Pancreas (tissue), 10 donors: ENCODE data around the gene KRT16. TPM values are rescaled to one million over a fixed set of nuclear protein-coding genes. Genes with fewer than 3 reads are reported as not detected.
A peak's percentile ranks its signal among the peaks of the same experiment; 100 is the strongest.

Source experiments
- ATAC-seq, 4 donors: fragments of 200-7000 bp; cut with Tn5 transposase; one replicate each; pipeline versions ENCODE4 v1.8.0 to v1.9.1; 2020; ENCODE audit warnings: mild to moderate bottlenecking in 4 of 4, moderate library complexity in 4 of 4
- DNase-seq, 6 donors: peaks; one replicate each; pipeline ENCODE4 v3.0.0-alpha.2; 2020
- FAIRE-seq: peaks from 2 replicates; lab custom pipeline; 2012; peaks lifted over from hg19 to GRCh38; lab: Jason Lieb, UNC
- H3K27ac ChIP-seq, 4 donors: fragments of 200-600 bp; sonication (generic); 1 replicate in 3 of 4; 2 replicates in 1 of 4; pipeline versions ENCODE4 v1.5.0 to v1.8.0; 2020
- H3K27me3 ChIP-seq, 4 donors: fragments of 200-600 bp; one replicate each; pipeline ENCODE4 v1.8.0; 2021
- H3K36me3 ChIP-seq, 3 donors: fragments of 200-600 bp; sonication (generic) in 1 of 3; one replicate each; pipeline versions ENCODE4 v1.5.0 to v1.8.0; 2020 to 2021
- H3K4me1 ChIP-seq, 3 donors: fragments of 200-600 bp; one replicate each; pipeline ENCODE4 v1.8.0; 2021
- H3K4me3 ChIP-seq, 4 donors: fragments of 200-600 bp; sonication (generic) in 2 of 4; one replicate each; pipeline versions ENCODE4 v1.5.0 to v1.8.0; 2020 to 2021
- H3K9me3 ChIP-seq, 4 donors: fragments of 200-600 bp; one replicate each; pipeline ENCODE4 v1.8.0; 2021
- CTCF ChIP-seq, 4 donors: fragments of 200-600 bp; sonication (generic) in 3 of 4; IDR thresholded peaks; one replicate each; pipeline versions ENCODE4 v1.5.0 to v1.8.0; 2021; ENCODE audit warnings: antibody characterized with exemption in 4 of 4
- WGBS, 2 donors: extraction: QIAGEN DNeasy Blood & Tissue Kit; methylation state at CpG; one replicate each; pipeline ENCODE4 v1.1.7; 2013; 5-methylcytosine and 5-hydroxymethylcytosine counted together
- intact Hi-C, 3 donors: fragments of 100-400 bp; cut with DNase I; formaldehyde crosslinking; loops; one replicate each; pipeline versions ENCODE4 v1.11.1 to v1.14.2; 2022
- polyA plus RNA-seq, 2 donors: library from polyadenylated mRNA; stranded (reverse); fragments of 200-250 nt; gene quantifications; one replicate each; pipeline ENCODE4 v1.2.3, GENCODE V29; 2013
- total RNA-seq, 6 donors: library from RNA; stranded (reverse); fragmentation: NEBNext Ultra II Directional in 4 of 6; extraction: Animal tissue kit (Norgen Biotek cat#: 25700) in 4 of 6; gene quantifications; one replicate each; pipeline versions ENCODE4 v1.2.1 to v1.2.4, GENCODE V29; 2021 to 2023
- donor health status: healthy with polysubstance abuse.
- donor health status: DM: no; HTN: no; CAD: no; lungs with moderate emphysema.
- donor health status: DM: no; HTN: no; CAD: no.
- donor health status: control.
- donor health status: control.
- donor health status: Bipolar disorder and iron deficiency.
- donor health status: DM: yes; HTN: yes; CAD: no.
- donor health status: DM: no; HTN: no; CAD: no.
- donor health status: DM: no; HTN: no; CAD: no.
- donor health status: DM: yes; HTN: yes; CAD: no.

Gene KRT16
- total and polyA plus RNA-seq, 8 donors: 0.05 to 0.61 (median 0.24) TPM; not detected in 4

- H3K36me3 ChIP-seq: no peaks in the 10 kb centered on the region
- DNase-seq (no peak), ATAC-seq (peak in 2 of 4 donors; percentile 14 to 16), FAIRE-seq (no peak)
- 55 to 60% methylated on average over 7 of the region's 7 CpGs for WGBS, 2 donors
- TF ChIP-seq CTCF (IDR thresholded peaks at IDR 0.05): no peak
- H3K4me3 ChIP-seq: no peak overlapping the region
- H3K27ac ChIP-seq: no peak overlapping the region
- intact Hi-C loops: no loop called here
- H3K9me3 ChIP-seq: no peaks in the 10 kb centered on the region
- H3K27me3 ChIP-seq: no peaks in the 10 kb centered on the region
- H3K4me1 ChIP-seq: peaks cover 4 to 6% (median 5%) of the 10 kb centered on the region in 3 donors
Measured at GRCh38 chr17:41634639-41635038, 22.1 kb upstream of the KRT16 start.

- FAIRE-seq (no peak), DNase-seq (no peak), ATAC-seq (no peak)
- Histone ChIP-seq H3K27me3 (no peaks in the 10 kb centered on the region), H3K36me3 (no peaks in the 10 kb centered on the region), H3K27ac (no peak overlapping the region), H3K9me3 (no peaks in the 10 kb centered on the region), H3K4me3 (no peak overlapping the region), H3K4me1 (peaks cover 4 to 6% (median 5%) of the 10 kb centered on the region in 3 donors)
- WGBS, 2 donors: 89 to 92% methylated on average over 14 of the region's 14 CpGs
- TF ChIP-seq CTCF (IDR thresholded peaks at IDR 0.05): no peak
- intact Hi-C loops: no loop called here
Measured at GRCh38 chr17:41633556-41634199, 21.1 kb upstream of the KRT16 start.

GRCh38 chr17:41632482-41633105, 20.0 kb upstream of the KRT16 start:
- DNase-seq (peak in 1 of 6 donors; percentile 0), ATAC-seq (no peak), FAIRE-seq (no peak)
- intact Hi-C loops: no loop called here
- no peak overlapping the region for H3K4me3 ChIP-seq
- no peaks in the 10 kb centered on the region for H3K9me3 ChIP-seq
- no peaks in the 10 kb centered on the region for H3K27me3 ChIP-seq
- no peak for TF ChIP-seq CTCF (IDR thresholded peaks at IDR 0.05)
- 53 to 61% methylated on average over 5 of the region's 5 CpGs for WGBS, 2 donors
- no peaks in the 10 kb centered on the region for H3K36me3 ChIP-seq
- H3K27ac ChIP-seq: no peak overlapping the region
- peaks cover 4 to 6% (median 5%) of the 10 kb centered on the region in 3 donors for H3K4me1 ChIP-seq

GRCh38 chr17:41631898-41632285, 19.3 kb upstream of the KRT16 start:
- peaks cover 4 to 6% (median 5%) of the 10 kb centered on the region in 3 donors for H3K4me1 ChIP-seq
- no peak overlapping the region for H3K27ac ChIP-seq
- no peaks in the 10 kb centered on the region for H3K9me3 ChIP-seq
- WGBS, 2 donors: 75 to 86% methylated on average over 15 of the region's 15 CpGs
- H3K27me3 ChIP-seq: no peaks in the 10 kb centered on the region
- FAIRE-seq (no peak), ATAC-seq (no peak), DNase-seq (peak in 1 of 6 donors; percentile 51)
- H3K4me3 ChIP-seq: no peak overlapping the region
- TF ChIP-seq CTCF (IDR thresholded peaks at IDR 0.05): no peak
- intact Hi-C loops: no loop called here
- no peaks in the 10 kb centered on the region for H3K36me3 ChIP-seq
